Measurements from ENCODE around the gene CCDC60.
A peak's percentile ranks its signal among the peaks of the same experiment; 100 is the strongest.

Gene CCDC60

DNA sequence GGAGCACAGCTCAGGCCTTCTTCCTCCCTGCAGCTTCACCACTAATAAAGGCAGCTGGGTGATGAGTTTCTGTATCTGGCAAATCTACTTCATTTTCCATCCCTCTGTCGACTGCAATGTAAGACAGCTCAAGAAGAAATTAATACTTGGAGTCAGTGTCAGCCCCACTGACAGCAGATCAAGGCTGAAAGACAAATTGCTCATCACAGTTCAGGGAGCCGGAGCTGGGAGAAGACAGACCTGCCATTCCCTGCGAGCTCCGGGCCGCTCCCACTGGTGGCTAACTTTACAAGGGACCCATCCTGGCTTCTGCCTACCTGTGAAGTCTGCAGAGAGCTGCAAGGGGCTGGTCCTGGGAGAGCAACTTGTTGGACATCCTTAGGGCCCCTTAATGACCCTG, 49.8 kb downstream of the CCDC60 start:
- no peak for DNase-seq (ENCODE audit: low spot score)

DNA sequence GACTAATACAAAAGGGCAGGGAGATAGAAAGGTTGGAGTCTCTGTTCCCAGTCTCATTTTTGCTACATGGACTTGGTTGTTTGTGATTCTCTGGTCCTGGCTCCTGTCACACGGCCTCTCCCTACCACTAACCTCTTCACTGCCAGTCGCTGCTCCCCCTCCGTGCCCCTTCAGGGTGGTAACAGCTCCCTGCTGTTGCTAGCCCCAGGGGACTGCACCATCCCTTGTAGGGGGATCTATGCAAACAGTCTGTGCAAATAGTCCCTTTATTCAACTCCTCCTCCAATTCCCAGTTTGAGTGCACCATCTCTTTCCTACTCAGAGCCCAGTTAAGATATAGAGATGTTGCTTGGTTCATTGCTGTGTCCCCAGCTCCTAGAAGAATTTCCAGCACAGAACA, 51.1 kb downstream of the CCDC60 start:
- no peak for DNase-seq (ENCODE audit: low spot score)

DNA sequence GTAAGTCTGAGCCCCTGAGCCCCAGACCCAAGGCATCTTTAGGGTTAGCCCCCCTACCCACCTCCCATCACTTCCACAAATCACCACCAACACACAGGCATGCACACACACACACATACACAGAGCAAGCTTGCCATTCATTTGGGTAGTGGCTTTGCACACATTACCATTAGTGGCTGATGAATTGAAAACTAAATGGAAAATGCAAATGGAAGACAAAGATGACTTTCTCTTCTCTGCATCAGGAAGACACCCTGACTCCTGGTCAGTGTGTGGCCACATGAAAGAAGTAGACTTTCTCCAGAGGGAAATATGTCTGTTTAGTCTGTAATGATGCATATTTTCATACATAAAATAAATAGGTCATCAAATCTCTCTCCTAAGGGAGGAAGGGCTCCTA, 55.2 kb downstream of the CCDC60 start:
- no peak for DNase-seq (ENCODE audit: low spot score)

DNA sequence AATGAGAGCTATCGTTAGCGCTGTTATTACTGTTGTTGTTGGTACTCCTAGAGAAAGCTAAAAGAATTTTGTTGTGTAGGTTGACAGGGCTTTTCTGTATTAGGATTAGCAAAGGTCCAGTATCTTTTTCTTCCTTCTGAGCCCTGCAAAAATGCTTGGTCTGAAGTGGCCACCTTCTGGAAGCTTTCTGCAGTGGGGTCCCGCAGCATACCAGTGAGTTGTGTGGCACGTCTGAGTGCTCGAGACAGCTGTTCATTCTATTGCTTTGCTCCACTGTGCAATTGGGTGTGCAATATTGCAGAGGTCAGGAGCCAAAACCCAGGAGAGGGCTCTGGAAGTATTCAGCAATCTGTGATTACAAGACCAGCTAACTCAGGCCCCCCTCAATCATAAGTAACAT, 57.1 kb downstream of the CCDC60 start:
- DNase-seq (ENCODE audit: low spot score) = no peak

DNA sequence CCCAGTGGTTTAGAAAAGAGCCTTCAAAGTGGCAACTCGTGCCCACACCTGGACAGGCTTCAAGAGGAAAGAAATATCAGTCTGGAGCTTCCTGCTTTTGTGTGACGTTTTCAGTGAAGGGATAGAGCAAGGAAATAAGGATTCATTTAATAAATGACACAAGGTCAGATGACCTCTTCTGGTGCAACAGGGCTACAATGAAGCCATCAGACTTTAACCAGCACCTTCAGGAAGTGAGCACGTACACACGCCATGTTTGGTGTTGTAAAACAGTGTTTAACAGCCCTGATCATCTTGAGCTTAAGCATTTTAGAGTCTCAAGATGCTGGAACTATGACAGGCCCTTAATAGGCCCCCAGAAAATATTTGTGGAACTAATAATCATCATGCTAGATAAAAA, 59.1 kb downstream of the CCDC60 start:
- no peak for DNase-seq (ENCODE audit: low spot score)

DNA sequence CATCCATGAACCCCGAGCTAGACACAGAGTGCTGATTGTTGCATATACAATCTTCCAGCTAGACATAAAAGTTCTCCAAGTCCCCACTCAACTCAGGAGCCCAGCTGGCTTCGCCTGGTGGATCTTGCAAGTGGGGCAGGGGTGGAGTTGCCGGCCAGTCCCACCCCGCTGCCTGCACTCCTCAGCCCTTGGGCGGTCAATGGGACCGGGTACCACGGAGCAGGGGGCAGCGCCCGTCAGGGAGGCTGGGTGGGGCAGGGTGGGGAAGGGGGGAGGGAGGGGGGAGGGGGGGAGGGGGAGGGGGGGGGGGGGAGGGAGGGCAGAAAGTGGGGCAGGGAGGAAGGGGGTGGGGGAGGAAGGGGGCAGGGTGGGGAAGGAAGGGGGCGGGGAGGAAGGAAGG, 63.0 kb downstream of the CCDC60 start:
- DNase-seq (ENCODE audit: low spot score) = no peak

DNA sequence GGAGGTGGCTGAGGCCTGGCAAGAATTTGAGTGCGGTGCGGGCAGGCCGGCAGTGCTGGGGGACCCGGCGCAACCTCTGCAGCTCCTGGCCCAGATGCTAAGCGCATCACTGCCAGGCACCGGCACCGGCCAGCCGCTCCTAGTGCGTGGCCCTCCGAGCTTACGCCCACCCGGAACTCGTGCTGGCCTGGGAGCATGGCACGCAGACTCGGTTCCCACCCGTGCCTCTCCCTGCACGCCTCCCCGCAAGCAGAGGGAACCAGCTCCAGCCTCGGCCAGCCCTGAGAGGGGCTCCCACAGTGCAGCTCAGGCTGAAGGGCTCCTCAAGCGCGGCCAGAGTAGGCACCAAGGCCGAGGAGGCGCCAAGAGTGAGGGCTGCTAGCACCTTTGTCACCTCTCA, 63.7 kb downstream of the CCDC60 start:
- DNase-seq (ENCODE audit: low spot score) = no peak

DNA sequence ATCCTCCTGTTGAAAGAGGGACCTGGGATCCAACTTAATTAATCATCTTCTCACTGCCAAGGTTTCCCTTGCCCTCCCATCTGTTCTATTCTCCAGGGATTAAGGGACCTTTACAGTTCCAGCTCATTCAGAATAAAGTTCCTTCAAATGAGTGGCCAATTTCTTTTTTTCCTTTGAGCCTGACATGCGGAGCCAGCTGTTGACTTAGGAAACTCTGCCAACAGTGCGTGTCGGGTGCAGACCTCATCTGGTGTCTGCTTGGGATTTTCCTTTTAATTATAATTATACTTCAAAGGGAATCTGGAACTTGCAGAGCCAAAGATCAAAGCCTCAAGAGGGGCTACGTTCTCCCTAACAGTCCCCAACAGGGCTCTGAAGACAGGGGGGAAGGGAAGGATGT, 64.8 kb downstream of the CCDC60 start:
- DNase-seq (ENCODE audit: low spot score) = no peak

DNA sequence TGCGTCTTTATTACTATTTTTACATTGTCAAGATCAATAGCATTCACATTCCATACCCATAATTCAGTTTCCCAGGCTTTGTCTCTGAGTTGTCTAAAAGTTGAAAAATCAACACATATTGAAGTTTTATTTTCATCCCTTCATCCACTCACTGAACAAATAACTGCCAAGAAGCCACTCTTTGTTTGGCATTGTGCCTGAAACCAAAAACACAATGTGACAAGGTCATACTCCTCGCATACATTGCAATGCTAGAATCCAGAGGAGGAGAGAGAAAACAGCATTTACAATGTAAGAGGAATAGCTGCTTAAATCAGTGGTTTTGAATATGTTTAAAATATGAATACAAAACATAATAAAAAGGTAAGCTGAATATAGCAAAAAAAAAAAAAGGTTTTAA, 71.8 kb downstream of the CCDC60 start:
- no peak for DNase-seq (ENCODE audit: low spot score)

DNA sequence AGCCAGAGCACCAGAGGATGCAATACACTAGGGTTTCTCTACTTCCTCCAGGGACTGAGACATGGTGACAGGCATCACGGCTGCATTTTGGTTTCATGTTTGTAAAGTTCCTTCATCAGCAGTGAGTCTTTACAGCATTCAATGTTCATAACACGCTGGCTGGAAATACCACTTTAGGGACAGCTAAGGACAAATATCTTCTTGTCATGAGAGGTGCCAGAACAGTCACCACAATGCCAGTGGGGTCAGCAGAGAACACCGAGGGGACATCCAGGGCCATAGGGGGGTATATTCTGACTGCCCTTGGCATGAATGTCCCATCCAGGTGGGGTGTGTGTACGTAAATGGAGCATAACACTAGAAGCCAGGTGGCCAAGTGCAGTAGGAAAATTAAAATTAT, 72.3 kb downstream of the CCDC60 start:
- DNase-seq (ENCODE audit: low spot score) = no peak

DNA sequence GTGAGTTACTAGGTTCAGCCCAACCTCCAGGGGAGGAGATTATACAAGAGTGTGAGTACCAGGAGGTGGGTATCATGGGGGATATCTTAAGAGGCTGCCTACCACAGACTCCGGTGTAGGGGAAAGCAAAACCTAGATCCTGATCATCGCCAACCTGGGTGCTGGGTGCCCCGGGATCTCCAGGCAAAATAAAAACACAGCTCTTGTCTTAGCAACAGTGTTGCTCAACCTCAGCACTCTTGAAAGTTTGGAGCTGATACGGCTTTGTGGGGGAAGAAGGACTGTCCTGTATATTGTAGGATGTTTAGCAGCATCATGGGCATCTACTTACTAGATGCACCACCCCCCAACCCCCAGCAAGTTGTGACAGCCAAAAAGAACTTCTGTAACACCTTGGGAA, 74.5 kb downstream of the CCDC60 start:
- no peak for DNase-seq (ENCODE audit: low spot score)

DNA sequence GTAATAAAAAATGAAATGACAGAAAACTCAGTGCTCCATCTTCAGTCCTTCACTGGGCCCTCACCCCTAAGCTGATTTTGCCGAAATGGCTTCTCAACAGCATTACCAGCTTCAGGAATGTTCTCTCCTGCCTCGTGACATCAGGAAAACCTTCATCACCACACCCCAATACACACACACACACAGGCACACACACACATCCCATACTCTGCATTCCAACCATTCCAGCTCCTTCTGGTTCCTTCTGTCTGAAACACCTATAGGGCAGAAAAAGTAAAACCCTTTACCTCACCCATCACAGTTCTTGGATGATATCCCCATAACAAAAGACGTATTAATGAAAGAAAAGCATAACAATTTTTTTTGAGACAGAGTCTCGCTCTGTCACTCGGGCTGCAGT, 75.9 kb downstream of the CCDC60 start:
- DNase-seq (ENCODE audit: low spot score) = peak; percentile 14

DNA sequence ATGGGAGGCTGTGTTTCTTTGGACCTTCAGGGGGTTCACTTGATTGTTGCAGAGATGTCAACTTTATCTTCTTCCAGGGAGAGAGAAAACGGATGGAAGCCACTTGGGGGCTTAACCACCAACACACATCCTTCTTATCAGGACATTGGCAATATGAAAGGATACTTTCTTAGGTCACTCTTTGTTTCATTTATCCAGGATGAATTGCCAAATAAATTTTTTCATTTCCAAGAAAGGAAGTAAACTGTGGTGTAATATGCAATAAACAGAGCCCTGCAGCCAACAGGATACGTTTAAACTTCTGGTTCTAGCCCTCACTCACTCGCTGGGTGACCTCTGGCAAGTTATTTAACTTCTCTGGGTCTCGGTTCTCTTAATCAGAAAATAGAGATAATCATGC, 77.8 kb downstream of the CCDC60 start:
- DNase-seq (ENCODE audit: low spot score) = no peak

DNA sequence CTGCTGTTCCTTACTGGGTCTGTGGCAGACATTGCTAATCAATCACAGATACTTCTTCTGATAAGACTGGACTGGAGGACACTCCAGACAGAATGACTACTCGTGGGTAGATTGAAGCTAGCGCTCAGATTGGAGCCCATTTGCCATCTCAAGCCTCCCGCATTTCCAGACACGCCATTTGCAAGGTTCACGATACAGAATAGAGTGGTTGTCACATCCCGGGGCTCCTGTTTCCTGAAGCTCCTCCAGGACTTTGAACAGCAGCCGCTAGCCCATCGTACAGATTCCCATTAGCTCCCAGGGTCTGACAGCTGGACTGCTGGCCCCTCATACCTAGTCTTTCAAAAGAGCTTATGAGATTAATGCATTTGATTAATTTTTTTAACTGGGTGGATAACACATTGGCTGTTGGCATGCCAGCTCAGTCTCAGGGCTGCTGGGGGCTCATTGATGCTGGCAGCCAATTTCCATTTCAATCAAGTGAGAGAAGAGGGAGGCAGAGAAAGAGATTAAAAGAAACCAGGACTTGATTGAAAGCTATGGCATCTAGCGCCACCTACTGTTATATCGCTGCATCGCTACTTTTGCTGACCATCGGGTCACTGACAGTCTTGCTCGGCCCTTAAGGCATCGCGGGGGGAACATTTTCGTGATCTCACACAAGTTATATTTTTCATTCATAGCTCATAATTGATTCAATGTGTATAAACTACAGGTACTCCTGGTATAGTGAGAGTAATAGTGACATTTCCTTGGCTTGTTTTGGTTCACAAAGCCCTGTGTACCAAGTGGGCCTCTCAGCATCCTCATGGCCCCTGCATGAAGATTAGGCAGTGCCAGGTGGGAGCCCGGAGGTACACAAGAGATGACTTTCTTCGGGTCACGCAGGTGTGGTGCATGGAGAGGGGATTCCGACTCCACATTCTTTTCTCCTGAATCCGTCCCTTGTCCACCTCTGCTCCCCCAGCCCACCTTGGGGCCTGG, 78.6 kb downstream of the CCDC60 start:
- DNase-seq (ENCODE audit: low spot score) = peak; percentile 58

DNA sequence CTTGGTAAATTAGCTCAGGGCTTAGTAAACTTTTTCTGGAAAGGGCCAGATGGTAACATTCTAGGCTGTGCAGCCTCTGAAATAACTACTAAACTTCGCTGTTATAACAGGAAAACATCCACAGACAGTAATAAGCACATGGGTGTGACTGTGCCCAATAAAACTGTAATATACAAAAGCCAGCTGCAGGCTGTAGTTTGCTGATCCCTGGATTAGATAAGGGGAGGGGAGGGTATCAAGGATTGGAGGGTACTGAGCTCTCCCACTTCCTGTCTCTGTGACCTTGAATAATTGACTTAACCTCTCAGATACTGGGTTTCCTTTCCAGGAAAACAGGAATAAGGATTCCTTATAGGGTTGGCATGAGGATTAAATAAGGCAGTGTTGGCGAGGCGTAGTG, 81.2 kb downstream of the CCDC60 start:
- no peak for DNase-seq (ENCODE audit: low spot score)

DNA sequence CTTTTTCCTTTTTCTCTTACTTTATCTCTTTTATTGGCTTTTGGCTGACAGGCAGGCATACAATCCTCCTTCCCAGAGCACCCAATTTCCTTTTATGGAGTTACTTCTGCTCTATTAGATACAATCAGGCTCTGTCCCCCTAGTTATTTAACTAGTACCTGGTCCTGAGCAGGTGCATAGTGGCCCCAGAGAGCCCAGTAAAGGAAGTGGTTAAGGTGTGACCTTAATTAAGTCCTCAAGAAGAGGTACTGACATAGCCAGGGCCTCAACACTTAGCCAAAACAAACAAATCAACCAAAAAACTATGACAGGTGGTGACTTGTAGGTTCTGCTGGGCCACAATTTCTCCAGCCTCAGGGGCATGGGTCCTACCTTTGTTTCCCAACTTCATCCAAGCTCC, 82.9 kb downstream of the CCDC60 start:
- DNase-seq (ENCODE audit: low spot score) = no peak

DNA sequence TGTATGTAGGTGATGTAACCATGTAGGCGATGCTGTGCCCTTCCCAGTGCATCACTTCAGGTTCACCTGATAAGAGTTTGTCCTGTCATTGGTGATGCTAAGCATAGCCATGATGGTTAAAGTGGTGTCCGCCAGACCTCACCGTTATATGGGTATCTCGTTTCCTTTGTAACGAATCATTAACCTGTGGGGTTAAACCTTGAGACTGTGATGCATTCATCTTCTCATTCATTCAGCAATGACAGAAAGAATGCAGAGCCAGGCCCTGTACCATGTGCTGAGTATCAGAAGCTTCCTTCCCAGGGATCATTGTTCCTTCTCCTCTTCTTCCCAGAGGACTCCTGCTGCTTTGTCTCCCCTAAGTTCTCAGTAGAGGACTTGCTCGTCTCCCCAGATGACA, 84.9 kb downstream of the CCDC60 start:
- no peak for DNase-seq (ENCODE audit: low spot score)

DNA sequence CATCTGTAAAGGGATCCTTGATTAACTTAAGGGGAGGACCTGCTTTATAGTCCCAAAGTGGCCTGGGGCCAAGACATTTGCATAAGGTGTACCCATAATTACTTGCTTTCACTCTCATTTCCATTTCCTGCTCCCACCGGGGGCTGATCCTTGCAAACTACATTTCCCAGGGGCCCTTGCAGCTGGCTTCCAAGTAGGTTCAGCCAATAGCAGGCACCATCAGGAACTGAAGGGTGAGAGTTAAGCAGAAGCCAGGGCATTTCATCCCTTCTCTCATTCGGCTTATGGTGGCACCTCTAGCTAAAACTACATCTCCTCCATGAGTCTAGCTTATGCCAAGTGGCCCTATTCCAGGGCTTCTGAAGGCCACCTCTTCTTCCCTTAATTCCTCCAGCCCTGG, 88.8 kb downstream of the CCDC60 start:
- DNase-seq (ENCODE audit: low spot score) = peak; percentile 11

DNA sequence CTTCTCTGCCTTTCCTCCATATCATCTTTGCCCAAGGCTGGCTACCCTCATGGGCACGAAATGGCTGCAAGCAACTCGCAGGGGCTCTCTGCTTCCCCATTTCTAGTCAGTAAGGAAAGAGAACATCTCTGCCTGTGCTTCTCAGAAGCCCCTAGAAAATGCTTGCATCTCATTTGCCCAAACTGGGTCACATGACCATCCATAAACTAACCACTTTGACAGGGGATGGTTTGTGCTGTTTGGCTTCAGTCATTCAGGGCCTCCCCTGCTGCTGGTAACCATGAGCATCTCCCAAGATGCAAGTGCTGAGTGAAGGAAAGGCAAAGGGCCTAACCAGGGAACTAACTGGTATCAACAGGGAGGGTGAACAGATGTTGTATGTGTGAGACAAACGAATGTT, 91.1 kb downstream of the CCDC60 start:
- no peak for DNase-seq (ENCODE audit: low spot score)

DNA sequence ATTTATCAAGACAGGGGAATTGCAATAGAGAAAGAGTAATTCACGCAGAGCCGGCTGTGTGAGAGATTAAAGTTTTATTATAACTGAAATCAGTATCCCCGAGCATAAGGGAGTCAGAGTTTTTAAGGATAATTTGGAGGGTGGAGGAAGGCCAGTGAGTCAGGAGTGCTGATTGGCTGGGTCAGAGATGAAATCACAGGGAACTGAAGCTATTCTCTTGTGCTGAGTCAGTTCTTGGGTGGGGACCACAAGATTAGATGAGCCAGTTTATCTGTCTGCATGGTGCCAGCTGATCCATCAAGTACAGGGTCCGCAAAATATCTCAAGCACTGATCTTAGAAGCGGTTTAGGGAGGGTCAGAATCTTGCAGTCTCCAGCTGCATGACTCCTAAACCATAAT, 96.6 kb downstream of the CCDC60 start:
- DNase-seq (ENCODE audit: low spot score) = no peak

DNA sequence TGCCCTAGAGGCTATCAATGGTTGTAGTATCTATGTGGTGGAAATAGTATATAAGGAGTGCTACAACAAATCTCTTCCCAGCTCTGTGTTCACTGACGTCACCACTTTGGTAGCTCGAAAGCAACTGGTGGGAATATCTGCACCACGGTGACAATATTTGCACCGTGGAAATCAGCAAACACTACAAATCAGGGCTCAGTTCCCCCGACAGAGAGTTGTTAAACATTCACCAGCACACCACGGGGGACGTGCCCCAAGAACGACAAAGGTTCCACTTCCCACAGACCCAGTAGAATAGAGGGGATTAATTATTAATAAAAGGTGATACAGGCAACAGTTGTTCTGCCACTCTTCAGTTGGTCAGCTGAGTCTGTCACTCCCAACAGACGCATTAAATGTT, 98.4 kb downstream of the CCDC60 start:
- DNase-seq (ENCODE audit: low spot score) = no peak

DNA sequence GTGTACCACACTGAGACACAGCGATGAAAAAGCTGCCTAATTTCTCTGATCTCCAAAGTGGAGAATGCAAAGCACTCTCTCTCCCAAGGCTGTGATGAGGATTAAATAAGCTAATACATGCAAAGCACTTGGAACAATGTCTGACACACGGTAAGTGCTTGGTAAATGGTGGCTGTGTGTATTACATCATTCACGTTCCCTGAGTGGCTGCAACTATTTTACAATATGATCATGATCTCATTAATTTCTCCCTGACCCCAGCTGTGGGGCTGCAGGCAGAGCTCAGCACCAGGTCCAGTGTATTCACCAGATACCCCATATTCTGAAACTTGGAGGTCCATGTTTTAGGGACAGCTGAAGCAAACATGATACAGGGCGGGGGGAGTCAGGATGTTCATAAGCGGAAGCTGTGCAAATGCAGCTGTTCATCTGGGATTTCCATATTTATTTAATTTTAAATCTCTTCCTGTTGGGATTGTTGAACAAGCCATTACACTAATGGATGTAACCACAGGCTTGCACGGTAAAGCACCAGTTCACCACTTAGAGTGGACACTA, 106.4 kb downstream of the CCDC60 start:
- DNase-seq (ENCODE audit: low spot score) = no peak

DNA sequence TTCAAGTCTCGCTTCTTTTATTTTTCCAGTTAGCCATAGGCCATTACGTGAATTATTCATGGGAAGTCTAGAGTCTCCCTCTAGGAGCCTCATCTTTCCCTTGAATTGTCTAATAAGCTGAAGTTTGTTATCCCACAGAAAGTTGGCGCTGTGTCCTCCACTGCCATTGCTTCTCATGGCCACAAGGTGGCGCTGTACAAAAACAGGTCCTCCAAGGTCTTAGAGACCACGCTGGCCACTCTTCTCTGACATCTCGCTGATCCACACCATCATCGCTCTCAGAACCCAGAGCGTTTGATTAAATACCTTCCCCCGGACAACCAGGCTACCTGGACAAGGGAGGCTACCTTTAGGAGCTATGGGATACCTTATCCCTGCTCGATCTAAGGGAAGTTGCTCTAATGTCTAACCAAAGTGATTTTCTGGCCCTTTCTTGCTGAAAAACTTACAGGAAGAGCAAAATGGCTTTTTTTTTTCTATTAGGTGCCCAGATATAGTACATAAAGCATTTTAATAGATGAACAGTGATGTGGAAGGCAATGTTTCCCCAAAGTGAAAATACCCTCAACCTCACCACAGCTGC, 110.0 kb downstream of the CCDC60 start:
- peak; percentile 55 for DNase-seq (ENCODE audit: low spot score)

Data from SW480 (cell line).